ENCODE measurements around the gene SMCP.

The SMCP gene

GRCh38 chr1:152878042-152878441, at the start of gene SMCP:
Gene SMCP (plus strand): TSS chr1:152878322. CDS start chr1:152884423, 6,101 bp downstream.
- DNase-seq (ENCODE audit: low spot score) = no peak

- DNase-seq (ENCODE audit: low spot score) = no peak
These were observed 41.3 kb upstream of the SMCP start for GRCh38 chr1:152836870-152837269.

GRCh38 chr1:152842556-152842955, 35.6 kb upstream of the SMCP start, which contains the start of gene LCE6A:
Gene LCE6A (plus strand): TSS chr1:152842856. CDS start chr1:152843521, 665 bp downstream.
- no peak for DNase-seq (ENCODE audit: low spot score)

- DNase-seq (ENCODE audit: low spot score) = no peak
These were observed 22.5 kb upstream of the SMCP start for GRCh38 chr1:152855661-152856060.

GRCh38 chr1:152858062-152858461, 20.1 kb upstream of the SMCP start:
- no peak for DNase-seq (ENCODE audit: low spot score)

GRCh38 chr1:152859696-152860095, 18.4 kb upstream of the SMCP start, which contains the start of gene LCE7A:
Gene LCE7A (plus strand): TSS chr1:152859996. CDS start chr1:152860698, 702 bp downstream.
- DNase-seq (ENCODE audit: low spot score) = no peak

- DNase-seq (ENCODE audit: low spot score) = no peak
These were observed 18.0 kb upstream of the SMCP start for GRCh38 chr1:152860129-152860528.

- DNase-seq (ENCODE audit: low spot score) = no peak
These were observed 16.7 kb upstream of the SMCP start for GRCh38 chr1:152861374-152861773.

- DNase-seq (ENCODE audit: low spot score) = no peak
These were observed 13.7 kb upstream of the SMCP start for GRCh38 chr1:152864443-152864842.

- DNase-seq (ENCODE audit: low spot score) = no peak
These were observed 11.8 kb upstream of the SMCP start for GRCh38 chr1:152866321-152866720.

- peak; percentile 72 for DNase-seq (ENCODE audit: low spot score)
These were observed 8.2 kb upstream of the SMCP start for GRCh38 chr1:152869808-152870419.

- DNase-seq (ENCODE audit: low spot score) = peak; percentile 32
These were observed 7.0 kb upstream of the SMCP start for GRCh38 chr1:152870831-152871730.

- no peak for DNase-seq (ENCODE audit: low spot score)
These were observed 6.4 kb upstream of the SMCP start for GRCh38 chr1:152871731-152872126.

- no peak for DNase-seq (ENCODE audit: low spot score)
These were observed 4.6 kb upstream of the SMCP start for GRCh38 chr1:152873495-152873894.

GRCh38 chr1:152876827-152877226, 1.3 kb upstream of the SMCP start:
- DNase-seq (ENCODE audit: low spot score) = no peak

- no peak for DNase-seq (ENCODE audit: low spot score)
These were observed 1.6 kb downstream of the SMCP start for GRCh38 chr1:152879559-152880198.

- DNase-seq (ENCODE audit: low spot score) = no peak
These were observed 2.2 kb downstream of the SMCP start for GRCh38 chr1:152880316-152880715.

GRCh38 chr1:152880907-152881306, 2.8 kb downstream of the SMCP start:
- no peak for DNase-seq (ENCODE audit: low spot score)

GRCh38 chr1:152884085-152884484, 6.0 kb downstream of the SMCP start:
- DNase-seq (ENCODE audit: low spot score) = no peak

- DNase-seq (ENCODE audit: low spot score) = no peak
These were observed 6.4 kb downstream of the SMCP start for GRCh38 chr1:152884506-152884905.

- peak; percentile 41 for DNase-seq (ENCODE audit: low spot score)
These were observed 7.0 kb downstream of the SMCP start for GRCh38 chr1:152884966-152885624.

GRCh38 chr1:152886085-152886484, 8.0 kb downstream of the SMCP start:
- no peak for DNase-seq (ENCODE audit: low spot score)

Data from hepatic stellate cell (primary cell).